Fibroblast of skin of right biceps (primary cell): ENCODE results near the gene PRKCH.

ENCODE experiments used
- DNase-seq: peaks from one replicate; pipeline ENCODE4 v3.0.0-alpha.2; 2013

Gene PRKCH

DNA sequence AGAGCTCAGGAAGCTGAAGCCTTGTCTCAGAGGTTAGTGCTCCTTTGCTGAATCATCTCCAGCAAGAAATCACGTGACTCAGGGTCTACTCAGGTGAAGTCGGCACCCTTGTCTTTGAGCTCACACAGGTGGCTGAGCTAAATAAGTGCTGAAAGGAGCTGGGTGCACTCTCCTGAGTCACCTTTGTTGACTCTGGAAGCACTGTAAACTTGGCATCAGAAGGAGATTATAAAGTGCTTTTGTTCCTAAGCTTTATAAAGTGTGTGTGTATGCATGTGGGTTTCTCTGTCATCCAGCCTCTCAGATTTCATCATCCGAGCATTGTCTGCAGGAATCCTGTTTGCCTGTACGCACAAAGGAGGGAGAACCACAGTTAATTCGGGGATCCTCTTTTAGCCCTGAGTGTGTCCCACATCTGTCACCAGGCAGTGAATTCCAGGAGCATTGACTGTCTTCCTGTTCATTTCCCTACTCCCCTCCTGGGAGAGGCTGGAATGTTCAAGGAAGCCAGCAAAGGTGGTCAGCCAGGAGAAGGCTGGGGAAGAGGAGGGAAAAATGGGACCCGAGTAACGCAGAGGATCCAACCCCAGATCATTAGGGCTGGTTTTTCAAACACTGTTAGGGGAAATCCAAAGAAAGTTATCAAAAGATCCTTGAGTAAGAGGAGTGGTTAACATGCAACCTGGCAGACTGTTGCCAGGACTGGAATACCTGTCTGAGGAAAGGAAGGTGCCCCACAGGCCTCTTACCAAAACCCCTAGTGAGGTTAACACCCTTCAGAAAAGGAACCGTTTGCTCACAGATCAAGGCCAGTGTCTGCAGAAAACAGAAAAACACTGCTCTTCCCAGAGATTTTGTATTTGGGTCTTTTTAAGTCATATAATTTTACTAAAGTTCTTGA lies 216.4 kb downstream of the PRKCH start:
- peak; percentile 92 for DNase-seq

DNA sequence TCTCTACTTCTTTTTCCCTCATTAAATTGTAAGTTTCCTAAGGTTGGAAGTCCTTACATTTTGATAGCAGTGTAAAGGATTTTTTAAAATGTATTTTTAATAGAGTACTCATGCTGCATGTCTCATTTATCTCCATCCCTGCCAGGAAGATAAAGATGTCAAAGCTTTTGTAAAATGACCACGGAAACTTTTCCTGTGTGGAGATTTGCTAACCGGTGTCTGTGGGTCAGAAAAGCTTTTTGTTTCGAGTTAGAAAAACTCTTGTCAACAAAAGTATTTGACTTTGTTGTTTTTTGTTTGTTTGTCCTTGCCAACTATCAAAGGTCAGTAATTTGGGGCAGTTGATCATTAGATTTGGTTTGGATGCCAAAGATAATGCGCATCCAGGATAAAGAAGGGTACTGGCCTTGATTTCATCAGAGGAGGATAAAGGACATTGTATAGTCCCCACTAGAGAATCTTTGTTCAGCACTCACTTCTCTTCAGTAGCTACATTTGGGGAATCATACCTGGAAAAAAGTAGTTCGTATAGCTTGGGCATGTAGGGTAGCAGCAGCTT lies 217.2 kb downstream of the PRKCH start:
- DNase-seq: no peak

DNA sequence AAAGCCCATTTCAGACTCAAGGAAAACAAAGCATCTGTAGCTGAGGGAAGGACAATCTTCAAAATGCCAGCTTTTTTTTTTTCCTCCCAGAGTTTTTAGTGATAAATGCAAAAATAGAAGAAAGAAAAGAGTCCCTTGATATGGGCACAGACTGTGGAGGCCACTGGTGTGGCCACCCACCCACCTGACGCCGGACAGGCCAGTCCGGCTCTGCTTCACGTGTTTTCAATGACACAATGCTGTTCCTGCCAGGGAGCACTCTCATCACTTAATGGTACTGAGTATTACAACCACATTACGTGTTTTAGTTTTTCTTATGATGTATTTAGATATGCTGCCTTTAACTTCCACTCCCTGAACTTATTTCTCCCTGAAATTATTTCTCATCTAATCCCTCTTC lies 218.3 kb downstream of the PRKCH start:
- DNase-seq: no peak

DNA sequence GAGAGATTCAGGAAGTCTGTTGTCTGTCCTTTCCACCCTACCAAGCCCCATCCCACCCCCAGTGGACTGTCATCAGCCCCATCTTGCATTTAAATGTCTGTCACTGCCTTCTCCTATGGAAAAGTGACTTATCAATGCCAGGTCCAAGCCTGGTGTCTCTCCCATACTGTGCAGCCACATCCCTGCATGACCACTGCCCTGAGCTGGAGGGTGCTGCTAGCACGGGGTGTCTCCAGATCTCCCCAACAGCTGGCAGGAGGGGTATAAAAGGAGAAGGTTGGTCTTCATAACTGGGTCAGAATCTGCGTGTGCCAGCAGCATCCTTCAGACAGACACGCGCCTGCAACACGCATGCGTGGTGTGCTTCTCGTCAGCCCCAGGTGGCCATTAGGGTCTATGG lies 219.6 kb downstream of the PRKCH start:
- DNase-seq: no peak

DNA sequence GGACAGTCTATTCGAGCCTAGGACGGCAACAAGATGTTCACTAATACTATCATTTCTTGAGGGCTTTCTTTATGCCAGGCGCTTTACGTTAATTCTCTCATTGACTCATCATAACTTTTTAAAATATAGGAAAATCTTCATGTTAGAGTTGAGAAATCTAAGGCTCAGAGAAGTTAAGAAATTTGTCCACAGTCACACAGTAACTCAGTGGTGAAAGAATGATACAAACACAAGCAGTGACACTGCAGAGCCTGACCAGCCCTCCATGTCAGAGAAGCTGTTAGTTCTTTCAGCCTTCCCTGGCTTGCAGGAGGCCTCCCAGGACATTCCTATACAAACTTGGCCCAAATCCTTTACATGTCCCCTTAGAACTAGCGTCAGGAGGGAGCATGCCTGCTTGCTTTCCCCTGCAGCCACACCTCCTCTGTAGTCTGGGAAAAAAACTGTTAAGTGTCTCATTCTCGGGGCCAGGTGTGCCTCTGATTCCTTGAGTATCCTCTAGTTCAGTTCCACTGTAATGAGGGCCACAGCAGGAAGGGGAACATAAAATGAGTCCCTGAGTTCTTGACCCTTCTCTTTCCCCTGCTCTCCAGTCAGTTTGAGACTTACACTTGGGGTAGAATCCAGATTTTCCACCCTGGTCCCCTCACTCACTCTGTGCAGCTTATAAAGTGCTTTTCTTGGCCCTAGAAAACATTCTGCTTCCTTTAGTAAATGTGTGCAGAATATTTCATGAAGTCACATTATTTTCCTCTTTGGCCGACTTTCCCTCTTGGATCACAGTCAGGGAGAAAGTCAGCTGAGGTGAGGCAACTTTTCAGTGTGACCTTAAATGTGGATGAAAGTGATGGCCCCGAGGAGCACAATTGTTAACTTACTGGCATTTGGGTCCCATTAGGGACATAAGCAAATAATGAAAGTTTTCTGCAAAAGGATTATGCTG lies 221.7 kb downstream of the PRKCH start:
- no peak for DNase-seq

DNA sequence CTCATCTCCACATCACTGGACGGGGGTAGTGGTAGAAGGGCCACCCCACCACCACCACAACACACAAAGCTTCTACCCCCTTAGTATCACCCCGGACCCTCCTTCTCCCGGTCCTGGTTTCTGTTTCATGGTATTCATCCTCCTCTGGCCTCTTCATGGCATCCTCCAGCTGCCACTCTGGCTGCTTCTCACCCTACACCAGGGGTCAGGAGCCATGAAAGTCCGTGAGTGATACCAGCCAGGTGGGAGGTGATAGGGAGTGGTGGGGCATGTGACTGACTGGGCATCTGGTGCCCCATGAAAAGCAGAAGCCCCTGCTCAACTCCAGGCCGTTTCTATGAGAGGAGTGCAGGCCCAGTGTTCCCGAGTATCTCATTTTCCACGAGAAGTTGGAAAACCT lies 222.6 kb downstream of the PRKCH start:
- DNase-seq: no peak

DNA sequence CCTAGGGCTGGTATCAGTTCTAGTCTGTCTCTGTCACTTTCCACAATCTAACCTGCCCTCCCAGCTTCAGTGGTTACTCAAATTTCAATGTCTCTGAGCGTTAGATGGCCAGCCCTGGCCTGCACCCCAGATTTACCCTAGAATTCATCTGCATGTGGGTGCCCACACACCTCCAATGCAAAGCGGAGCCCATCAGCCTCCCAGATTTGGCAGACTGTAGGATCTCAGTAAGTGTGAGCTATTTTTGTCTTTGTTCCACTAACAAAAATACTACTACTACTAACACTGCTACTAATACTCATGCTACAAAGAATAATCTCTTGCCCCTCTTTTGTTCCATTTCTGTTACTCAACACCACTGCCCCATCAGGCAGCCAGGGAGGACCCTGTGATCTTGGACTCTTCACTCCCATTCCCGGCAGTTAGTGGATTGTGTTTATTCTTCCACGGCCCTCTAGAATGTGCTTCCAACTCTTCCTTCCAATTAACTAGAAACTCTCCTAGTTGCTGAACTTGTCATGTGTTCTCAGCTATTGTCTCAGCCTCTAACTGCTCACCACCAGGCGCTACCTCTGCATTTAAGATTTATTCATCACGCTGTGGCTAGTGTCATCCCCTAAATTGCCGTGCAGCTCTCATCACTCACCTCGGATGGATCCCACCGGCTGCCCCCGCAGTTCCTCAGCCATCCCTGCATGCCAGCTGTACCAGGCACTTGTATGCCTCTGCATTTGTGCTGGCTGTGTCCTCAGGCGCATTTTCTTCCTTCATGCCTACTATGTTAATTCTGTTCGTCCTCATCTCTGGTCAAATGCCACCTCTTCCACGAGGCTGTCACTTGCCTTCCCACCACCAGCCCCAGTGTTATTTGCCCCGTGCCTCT lies 223.3 kb downstream of the PRKCH start:
- DNase-seq: no peak

DNA sequence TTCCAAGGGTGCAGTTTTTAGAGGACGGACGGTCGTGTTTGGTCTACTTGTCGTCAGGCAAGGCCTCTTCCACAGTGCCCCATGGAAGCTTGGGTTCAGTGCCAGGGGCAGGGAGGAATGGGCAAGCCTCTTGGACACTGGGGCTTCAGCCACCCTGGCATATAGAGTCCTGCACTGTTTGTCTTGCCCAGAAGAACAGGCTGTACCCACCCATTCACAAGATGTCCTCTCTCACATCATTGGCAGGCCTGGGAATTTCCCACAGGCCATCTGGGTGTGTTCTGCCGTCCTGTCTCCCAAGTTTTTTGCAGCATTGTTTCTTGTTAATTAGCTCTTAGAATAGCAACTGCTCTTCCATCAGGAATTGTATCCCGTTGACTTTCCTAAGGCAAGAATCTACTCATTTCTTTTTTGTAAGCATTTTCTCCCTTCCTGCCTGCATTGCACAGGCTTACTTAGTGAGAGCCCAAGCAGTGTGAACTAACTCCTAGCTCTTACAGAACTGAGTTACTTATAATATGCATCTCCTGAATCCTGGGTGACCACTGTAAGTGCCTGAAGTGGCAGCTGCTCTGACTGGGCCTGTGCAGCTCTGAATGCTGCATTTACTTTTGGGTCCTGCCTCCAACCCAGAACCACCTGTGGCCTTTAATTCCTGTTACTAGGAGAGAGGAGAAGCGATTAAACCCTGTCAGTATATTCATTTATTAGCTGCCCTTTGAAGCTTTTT lies 224.5 kb downstream of the PRKCH start:
- DNase-seq: no peak

DNA sequence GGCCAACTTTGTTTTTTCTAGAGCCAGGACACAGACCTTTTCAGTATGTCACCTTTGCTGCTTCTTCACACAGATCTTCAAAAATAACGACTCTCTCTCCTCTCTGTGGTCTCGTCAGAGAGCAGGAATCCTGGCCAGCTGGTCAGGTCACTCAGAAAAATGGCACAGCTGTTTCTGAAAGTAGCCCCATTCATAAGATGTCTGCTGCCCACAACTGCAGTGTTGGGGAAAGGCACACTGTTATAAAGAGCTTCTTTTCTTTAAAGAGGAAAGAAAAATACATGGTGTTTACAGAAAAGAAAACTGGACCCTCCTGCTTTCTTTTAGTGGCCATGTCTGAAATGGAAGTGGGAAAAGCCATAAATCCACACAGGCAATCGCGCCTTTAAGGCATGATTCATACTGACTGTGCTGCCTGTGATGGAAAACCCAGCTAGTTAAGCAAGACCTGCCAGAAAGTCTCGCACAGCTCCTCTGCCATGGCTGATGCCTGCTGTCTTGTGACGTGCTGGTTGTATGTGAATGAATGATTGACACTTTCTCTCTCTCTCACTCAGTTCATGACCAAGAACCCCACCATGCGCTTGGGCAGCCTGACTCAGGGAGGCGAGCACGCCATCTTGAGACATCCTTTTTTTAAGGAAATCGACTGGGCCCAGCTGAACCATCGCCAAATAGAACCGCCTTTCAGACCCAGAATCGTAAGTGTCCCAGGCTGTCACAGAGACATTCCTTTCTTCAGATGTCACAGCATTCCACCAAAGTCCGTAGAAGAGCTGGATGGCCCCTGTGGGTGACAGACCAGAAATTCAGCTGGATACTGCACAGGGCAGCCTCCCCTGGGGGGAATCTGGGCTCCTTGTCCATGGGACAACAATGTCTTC lies 226.0 kb downstream of the PRKCH start:
- peak; percentile 92 for DNase-seq

DNA sequence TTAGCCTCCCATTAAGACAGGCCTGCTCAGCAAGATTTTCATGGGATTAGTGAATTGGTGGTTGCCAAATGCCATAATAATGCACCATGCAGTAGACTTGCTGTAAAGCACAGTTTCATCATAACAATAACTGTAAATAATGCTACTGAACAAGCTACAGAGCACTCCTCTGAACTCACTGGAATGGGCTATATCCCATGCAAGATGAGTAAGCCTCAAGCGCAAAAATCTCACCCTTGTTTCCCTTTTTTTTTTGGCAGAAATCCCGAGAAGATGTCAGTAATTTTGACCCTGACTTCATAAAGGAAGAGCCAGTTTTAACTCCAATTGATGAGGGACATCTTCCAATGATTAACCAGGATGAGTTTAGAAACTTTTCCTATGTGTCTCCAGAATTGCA lies 228.0 kb downstream of the PRKCH start:
- peak; percentile 74 for DNase-seq

DNA sequence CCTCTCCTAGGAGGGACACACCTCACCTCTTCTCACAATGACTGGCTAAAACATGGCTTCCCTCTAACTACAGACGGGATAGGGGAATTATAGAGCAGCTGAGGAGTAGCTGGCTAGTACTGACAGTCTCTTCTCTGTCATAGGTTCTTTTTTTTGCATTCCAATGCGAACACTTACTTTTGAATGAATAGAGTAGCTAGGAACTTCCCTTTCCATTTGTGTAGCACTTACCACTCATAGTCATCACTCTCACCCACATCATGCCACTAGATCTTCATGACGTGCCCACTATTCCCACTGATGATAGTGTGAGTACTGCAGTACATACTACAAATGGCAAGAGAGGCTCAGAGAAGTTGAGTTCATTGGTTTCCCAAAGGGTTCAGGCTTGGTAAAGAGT lies 230.0 kb downstream of the PRKCH start:
- no peak for DNase-seq

DNA sequence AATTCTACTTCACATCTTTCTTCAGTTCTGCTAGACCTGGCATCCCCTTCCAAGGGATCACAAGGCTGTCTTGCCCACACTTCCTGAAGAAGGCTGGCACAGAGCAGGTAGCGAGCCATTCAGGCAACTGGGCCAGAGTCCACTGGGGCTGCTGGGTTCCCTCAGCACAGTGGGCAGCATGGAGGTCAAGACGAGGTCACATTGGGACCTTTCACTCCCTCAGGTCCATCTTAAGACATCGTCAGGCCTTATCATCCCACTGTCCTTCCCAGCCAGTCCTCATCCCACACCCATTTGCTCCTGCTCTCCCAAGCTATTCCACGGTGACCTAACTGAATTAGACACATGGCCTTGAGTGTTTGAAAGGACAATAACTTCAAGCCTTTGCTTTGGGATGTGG lies 230.9 kb downstream of the PRKCH start:
- DNase-seq: no peak

DNA sequence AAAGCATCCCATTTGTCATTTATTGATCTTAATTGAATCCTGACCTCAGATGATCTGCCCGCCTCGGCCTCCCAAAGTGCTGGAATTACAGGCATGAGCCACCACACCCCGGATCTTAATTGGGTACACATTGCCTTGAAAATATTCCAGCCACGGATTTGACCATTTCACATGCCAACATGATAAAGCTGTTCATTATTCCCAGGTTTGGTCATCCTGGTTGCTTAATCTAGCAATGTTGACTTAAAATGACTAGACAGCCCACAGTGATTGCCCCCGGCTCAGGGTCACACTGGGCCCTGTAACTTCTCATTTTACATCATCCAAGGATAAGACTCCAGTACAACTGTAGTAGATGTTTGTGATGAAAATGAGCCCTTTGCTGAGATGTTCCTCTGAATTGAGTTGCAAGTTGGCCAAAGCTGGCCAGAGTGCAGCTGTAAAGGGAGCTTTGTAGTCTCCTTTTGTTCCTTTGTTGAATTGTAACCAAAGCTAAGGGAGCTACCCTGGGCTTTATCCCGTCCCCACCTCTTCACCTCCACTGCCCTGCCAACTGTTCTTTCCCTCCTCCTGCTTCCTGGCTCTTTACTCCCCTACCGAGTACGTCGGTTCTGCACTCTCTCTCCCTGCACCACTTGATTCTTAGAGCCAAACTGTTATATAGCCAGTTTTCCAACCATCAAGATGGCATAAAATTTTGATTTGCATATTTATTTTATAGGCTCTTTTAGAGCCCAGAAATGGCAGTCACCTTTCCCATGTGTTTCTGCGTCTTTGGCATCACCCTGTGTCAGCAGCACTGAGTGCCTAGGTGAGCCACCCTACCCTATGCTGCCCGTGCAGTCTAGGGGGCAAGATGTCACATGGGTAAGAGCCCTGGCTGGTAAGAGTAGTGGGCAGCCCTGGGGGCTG lies 232.6 kb downstream of the PRKCH start:
- DNase-seq: peak; percentile 99

DNA sequence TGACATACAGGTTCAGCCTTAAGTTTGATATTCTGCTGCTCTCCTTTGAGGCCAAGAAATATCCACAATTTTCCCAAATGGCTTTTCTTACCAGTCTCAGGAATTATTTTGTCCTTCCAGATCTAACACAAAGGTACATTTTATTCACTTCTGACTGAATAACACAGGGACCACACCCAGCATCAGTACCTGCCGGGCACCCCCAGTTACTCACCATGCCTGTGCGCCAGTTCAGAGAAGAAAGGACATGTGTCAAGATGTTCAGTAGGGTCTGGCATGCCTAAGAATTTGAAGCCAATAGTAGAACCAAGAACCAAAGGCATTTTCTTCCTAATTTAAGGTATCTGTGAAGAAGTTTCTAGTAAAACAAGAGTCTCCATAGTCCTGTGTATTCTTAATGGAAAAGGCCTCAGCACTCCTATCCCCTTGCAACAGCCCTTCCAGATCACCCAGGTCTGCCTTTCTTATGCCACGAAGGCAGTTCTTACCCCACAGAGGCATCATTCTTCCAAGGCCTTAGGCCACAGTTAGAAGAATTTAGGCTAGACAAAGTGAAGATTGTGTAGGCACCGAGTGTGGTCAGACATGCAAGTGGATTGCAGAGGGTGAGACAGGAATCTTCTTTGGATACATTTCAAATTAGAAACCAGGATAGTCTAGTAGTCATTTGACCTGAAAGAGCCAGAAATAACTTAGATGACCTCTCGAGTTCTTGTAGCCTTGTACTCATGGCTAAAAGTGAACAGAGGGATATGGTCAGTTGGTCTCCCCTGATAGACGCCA lies 233.9 kb downstream of the PRKCH start:
- no peak for DNase-seq

DNA sequence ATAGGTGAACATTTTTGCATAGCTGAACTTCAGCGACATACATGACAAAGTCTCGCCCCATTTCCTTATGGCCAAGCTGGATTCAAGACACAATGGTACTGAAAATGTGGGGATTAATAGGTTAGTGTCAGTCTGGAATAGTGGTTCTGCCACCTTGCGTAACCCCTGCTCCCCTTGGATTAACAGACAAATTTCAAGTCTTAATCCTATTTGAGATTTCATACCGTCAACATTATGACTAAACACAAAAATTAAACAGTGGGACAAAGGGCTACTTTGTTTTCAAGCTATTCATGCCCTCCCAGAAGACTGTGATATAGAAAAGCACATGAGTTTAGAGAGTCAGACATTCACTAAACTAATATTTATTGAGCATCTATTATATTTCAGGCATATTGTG lies 235.1 kb downstream of the PRKCH start:
- DNase-seq: no peak

DNA sequence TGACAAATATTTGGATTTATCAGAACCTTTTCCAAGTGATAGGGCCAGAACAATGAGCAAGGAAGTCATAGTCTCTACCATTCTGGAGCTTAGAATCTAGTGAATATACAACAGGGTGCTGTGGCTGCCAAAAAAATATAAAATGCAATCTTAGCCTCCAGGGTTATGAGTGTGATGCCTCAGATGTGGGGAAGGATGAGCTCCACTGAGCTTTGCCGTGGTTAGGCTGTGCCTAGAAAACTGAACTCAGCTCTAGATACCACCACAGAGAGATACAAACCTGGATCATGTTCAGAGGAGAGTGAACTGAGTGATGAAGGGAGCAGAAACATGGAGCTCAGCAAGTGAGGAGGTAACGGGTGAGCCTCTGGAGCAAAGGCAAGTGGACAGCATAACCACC lies 235.9 kb downstream of the PRKCH start:
- DNase-seq: no peak

DNA sequence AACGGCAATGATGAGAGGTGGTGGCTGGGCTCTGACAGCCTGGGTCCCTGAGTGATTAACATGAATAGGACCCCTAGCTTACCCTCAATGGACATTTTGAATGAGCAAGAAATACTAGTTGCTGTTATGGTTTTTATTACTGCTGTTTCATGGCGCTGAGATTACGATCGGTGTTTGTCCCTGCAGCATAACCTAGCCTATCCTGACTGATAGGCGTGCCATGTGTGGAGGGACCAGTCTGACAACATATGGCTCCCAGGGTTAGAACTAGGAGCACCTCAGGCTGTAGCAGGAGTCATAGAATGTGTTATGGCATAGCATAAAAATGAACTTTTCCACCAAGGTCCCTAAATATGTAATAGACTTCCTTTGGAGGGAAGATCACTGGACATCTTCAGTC lies 236.5 kb downstream of the PRKCH start:
- DNase-seq: no peak

DNA sequence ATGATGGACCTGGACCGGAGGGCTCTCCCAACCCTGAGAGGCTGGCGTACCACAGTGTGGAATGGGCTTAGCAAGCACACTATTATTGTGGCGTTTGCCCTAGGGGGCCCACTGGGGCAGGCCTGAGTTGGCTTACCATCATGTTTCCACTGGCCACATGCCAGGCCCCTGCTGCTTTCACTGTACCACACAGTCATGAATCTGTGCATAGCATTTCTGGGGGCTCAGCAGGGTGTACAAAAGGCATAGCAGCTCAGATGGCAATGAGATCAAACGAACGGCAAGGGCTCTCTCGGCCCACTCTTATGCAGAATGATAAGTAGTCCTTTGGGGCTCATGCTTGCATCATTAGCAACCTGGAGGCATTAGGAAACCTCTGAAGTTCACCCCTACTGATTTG lies 236.9 kb downstream of the PRKCH start:
- DNase-seq: no peak
